OCI-LY3 (cell line): ENCODE results near the gene CST4.
"Not testable (repeated sequence)": the region's sequence is repeated elsewhere in the genome, so short reads cannot be mapped to it uniquely, and the experiment has no call there.

Experiments
- CTCF ChIP-seq: fragments of 200-600, 300-600 bp; sonication (generic); IDR thresholded peaks from 2 replicates; pipeline ENCODE4 v1.5.1; 2014; ENCODE audit warnings: antibody characterized with exemption, low read length, low read depth
- EZH2phosphoT487 ChIP-seq: fragments of 200-600 bp; shearing (Covaris generic); IDR thresholded peaks from 2 replicates; pipeline ENCODE4 v1.6.1; 2018; ENCODE audit warnings: antibody characterized with exemption, mixed run types, low read depth

GRCh38 chr20:23734440-23734839, 45.6 kb upstream of the CST4 start:
- TF ChIP-seq CTCF, EZH2phosphoT487: not testable (repeated sequence)
